ENCODE measurements around the gene URM1. TPM values are rescaled to one million over a fixed set of nuclear protein-coding genes. Genes with fewer than 3 reads are reported as not detected.
"Not testable (repeated sequence)": the region's sequence is repeated elsewhere in the genome, so short reads cannot be mapped to it uniquely, and the experiment has no call there.

URM1 gene
- polyA plus RNA-seq, 4 donors = 56.1 to 83.6 (median 66.0) TPM

DNA sequence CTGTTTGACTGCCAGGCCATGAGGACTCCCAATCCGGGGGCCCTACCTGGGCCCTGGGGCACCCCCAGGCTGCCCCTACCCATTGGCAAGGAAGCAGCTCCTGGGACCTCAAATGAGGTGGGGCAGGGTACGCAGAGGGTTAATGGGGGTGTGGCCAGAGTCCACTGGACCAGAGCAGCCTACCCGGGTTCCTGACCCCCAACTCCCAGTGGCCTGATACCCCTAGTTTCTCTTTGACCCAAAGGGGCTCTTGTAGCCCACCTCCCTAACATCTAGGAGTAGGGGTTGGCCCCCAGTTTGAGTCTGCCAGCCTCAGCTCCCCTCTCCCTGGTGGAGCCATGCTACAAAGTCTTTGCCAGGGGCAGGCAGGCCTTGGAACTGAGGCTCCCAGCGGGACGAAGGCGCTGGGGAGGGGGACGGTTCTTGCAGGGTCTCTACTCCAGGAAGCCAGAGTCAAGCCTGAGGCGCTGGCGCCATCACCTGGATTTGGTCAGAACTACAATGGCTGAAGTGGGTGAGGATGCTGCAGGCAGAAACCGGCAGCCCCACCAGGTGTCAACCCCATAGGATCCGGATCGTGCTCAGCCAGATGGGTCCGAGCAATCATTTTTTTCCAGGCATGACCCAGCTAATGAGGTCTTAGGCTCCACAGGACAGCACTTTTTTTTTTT, 41.1 kb downstream of the URM1 start:
- no peaks in the 10 kb centered on the region for H3K9me3 ChIP-seq (ENCODE audit: control insufficient read depth in 2 of 2, insufficient read depth in 1 of 2, low read depth in 1 of 2, low read length in 1 of 2)
- no peak overlapping the region for H3K27ac ChIP-seq (ENCODE audit: low read depth in 1 of 3, low read length in 2 of 3)
- peaks cover 0 to 28% (median 11%) of the 10 kb centered on the region in 3 donors for H3K27me3 ChIP-seq (ENCODE audit: control insufficient read depth in 3 of 3, insufficient read depth in 3 of 3, low read length in 3 of 3)
- no peak overlapping the region for H3K4me3 ChIP-seq (ENCODE audit: low read depth in 1 of 3, low read length in 3 of 3)
- FAIRE-seq (no peak), DNase-seq (peak in 1 of 2 donors; percentile 44)
- WGBS, 3 donors = 11 to 20% (median 17%) methylated on average over 13 of the region's 13 CpGs
- peaks cover 0 to 11% (median 0%) of the 10 kb centered on the region in 3 donors for H3K4me1 ChIP-seq (ENCODE audit: control insufficient read depth in 3 of 3, insufficient read depth in 2 of 3, low read depth in 1 of 3, low read length in 2 of 3)
- no peaks in the 10 kb centered on the region for H3K36me3 ChIP-seq (ENCODE audit: control insufficient read depth in 3 of 3, insufficient read depth in 2 of 3, low read depth in 1 of 3, low read length in 3 of 3)

DNA sequence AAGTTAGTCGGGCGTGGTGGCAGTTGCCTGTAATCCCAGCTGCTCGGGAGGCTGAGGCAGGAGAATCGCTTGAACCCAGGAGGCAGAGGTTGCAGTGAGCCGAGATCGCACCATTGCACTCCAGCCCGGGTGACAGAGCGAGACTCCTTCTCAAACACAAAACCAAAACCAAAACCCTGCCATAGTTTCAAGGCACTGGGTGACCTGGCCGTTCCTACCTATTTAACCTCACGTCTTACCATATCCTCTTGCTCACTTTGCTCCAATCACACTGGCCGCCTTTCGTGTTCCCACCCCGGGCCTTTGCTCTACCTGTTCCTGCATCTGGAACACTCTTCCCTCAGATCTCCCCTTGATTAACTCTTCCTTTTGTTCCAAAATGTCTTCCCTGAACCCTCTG, 42.6 kb downstream of the URM1 start:
- not testable (repeated sequence) for FAIRE-seq; H3K9me3 ChIP-seq (ENCODE audit: control insufficient read depth in 2 of 2, insufficient read depth in 1 of 2, low read depth in 1 of 2, low read length in 1 of 2); H3K4me3 ChIP-seq (ENCODE audit: low read depth in 1 of 3, low read length in 3 of 3); H3K27ac ChIP-seq (ENCODE audit: low read depth in 1 of 3, low read length in 2 of 3); DNase-seq; H3K36me3 ChIP-seq (ENCODE audit: control insufficient read depth in 3 of 3, insufficient read depth in 2 of 3, low read depth in 1 of 3, low read length in 3 of 3)
- Histone ChIP-seq H3K4me1 (ENCODE audit: control insufficient read depth in 3 of 3, insufficient read depth in 2 of 3, low read depth in 1 of 3, low read length in 2 of 3) (peaks cover 0 to 11% (median 0%) of the 10 kb centered on the region in 3 donors), H3K27me3 (ENCODE audit: control insufficient read depth in 3 of 3, insufficient read depth in 3 of 3, low read length in 3 of 3) (peaks cover 0 to 24% (median 10%) of the 10 kb centered on the region in 3 donors)
- WGBS, 3 donors = 71 to 86% (median 72%) methylated on average over 13 of the region's 13 CpGs

DNA sequence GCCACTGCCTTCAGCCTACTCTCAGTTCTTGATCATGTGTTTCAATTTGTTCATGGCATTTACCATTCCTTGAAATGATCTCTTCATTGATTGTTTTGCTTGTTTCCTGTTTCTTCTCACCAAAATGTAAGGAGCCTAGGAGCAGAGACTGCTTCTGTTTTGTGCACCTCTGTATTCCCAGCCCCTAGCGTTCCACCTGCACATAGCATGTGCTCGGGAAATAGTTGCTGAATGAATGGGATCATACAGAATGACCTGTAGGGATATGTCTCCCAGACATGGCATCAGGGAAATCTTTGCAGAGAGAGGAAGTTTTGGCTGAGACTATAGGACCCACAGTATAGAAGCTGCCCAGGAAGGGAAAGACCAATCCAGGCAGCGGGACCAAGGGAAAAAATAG, 43.3 kb downstream of the URM1 start:
- H3K27ac ChIP-seq (ENCODE audit: low read depth in 1 of 3, low read length in 2 of 3) = no peak overlapping the region
- H3K4me3 ChIP-seq (ENCODE audit: low read depth in 1 of 3, low read length in 3 of 3) = no peak overlapping the region
- H3K27me3 ChIP-seq (ENCODE audit: control insufficient read depth in 3 of 3, insufficient read depth in 3 of 3, low read length in 3 of 3) = peaks cover 0 to 25% (median 10%) of the 10 kb centered on the region in 3 donors
- no peak for DNase-seq
- no peaks in the 10 kb centered on the region for H3K9me3 ChIP-seq (ENCODE audit: control insufficient read depth in 2 of 2, insufficient read depth in 1 of 2, low read depth in 1 of 2, low read length in 1 of 2)
- 47 to 65% (median 64%) methylated on average over 3 of the region's 3 CpGs for WGBS, 3 donors
- no peaks in the 10 kb centered on the region for H3K36me3 ChIP-seq (ENCODE audit: control insufficient read depth in 3 of 3, insufficient read depth in 2 of 3, low read depth in 1 of 3, low read length in 3 of 3)
- no peak for FAIRE-seq
- H3K4me1 ChIP-seq (ENCODE audit: control insufficient read depth in 3 of 3, insufficient read depth in 2 of 3, low read depth in 1 of 3, low read length in 2 of 3) = peaks cover 0 to 19% (median 0%) of the 10 kb centered on the region in 3 donors

DNA sequence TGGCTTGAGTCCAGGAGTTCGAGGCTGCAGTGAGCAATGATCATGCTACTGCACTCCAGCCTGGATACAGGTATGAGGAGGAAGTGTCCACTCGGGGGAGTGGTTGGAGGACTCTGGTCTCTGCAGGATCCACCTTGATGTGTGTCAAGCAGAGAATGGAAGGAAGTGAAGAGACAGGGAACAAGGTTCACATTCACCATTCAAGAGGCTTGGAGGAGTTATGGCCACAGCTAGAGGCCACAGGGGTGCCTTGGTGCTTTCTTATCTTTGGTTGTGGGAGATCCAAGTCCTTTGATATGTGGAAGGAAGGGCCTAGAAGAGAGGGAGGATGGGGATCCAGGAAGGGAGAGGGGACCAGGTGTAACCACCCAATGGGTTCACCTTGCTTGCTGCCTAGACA, 44.1 kb downstream of the URM1 start:
- DNase-seq = peak; percentile 66 to 72
- Histone ChIP-seq H3K36me3 (ENCODE audit: control insufficient read depth in 3 of 3, insufficient read depth in 2 of 3, low read depth in 1 of 3, low read length in 3 of 3) (no peaks in the 10 kb centered on the region), H3K4me3 (ENCODE audit: low read depth in 1 of 3, low read length in 3 of 3) (no peak overlapping the region), H3K4me1 (ENCODE audit: control insufficient read depth in 3 of 3, insufficient read depth in 2 of 3, low read depth in 1 of 3, low read length in 2 of 3) (peaks cover 0 to 26% (median 0%) of the 10 kb centered on the region in 3 donors), H3K27ac (ENCODE audit: low read depth in 1 of 3, low read length in 2 of 3) (no peak overlapping the region), H3K9me3 (ENCODE audit: control insufficient read depth in 2 of 2, insufficient read depth in 1 of 2, low read depth in 1 of 2, low read length in 1 of 2) (no peaks in the 10 kb centered on the region), H3K27me3 (ENCODE audit: control insufficient read depth in 3 of 3, insufficient read depth in 3 of 3, low read length in 3 of 3) (peaks cover 0 to 20% (median 10%) of the 10 kb centered on the region in 3 donors)
- 20 to 50% (median 23%) methylated on average over 2 of the region's 2 CpGs for WGBS, 3 donors
- FAIRE-seq = no peak

DNA sequence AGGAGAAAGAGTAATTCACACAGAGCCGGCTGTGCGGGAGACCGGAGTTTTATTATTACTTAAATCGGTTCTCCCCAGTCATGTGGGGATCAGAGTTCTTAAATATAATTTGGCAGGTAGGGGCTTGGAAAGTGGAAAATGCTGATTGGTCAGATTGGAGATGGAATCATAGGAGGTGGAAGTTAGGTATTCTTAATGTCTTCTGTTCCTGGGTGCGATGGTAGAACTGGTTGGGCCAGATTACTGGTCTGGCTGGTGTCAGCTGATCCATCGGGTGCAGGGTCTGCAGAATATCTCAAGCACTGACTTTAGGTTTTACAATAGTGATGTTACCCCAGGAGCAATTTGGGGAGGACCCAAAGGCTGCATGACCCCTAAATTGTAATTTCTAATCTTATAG, 44.8 kb downstream of the URM1 start:
- H3K27ac ChIP-seq (ENCODE audit: low read depth in 1 of 3, low read length in 2 of 3) = no peak overlapping the region
- no peaks in the 10 kb centered on the region for H3K9me3 ChIP-seq (ENCODE audit: control insufficient read depth in 2 of 2, insufficient read depth in 1 of 2, low read depth in 1 of 2, low read length in 1 of 2)
- 47 to 48% (median 47%) methylated on average over 6 of the region's 6 CpGs for WGBS, 3 donors
- no peaks in the 10 kb centered on the region for H3K36me3 ChIP-seq (ENCODE audit: control insufficient read depth in 3 of 3, insufficient read depth in 2 of 3, low read depth in 1 of 3, low read length in 3 of 3)
- no peak overlapping the region for H3K4me3 ChIP-seq (ENCODE audit: low read depth in 1 of 3, low read length in 3 of 3)
- FAIRE-seq = no peak
- H3K27me3 ChIP-seq (ENCODE audit: control insufficient read depth in 3 of 3, insufficient read depth in 3 of 3, low read length in 3 of 3) = peaks cover 0 to 19% (median 10%) of the 10 kb centered on the region in 3 donors
- H3K4me1 ChIP-seq (ENCODE audit: control insufficient read depth in 3 of 3, insufficient read depth in 2 of 3, low read depth in 1 of 3, low read length in 2 of 3) = peaks cover 0 to 28% (median 0%) of the 10 kb centered on the region in 3 donors
- no peak for DNase-seq

DNA sequence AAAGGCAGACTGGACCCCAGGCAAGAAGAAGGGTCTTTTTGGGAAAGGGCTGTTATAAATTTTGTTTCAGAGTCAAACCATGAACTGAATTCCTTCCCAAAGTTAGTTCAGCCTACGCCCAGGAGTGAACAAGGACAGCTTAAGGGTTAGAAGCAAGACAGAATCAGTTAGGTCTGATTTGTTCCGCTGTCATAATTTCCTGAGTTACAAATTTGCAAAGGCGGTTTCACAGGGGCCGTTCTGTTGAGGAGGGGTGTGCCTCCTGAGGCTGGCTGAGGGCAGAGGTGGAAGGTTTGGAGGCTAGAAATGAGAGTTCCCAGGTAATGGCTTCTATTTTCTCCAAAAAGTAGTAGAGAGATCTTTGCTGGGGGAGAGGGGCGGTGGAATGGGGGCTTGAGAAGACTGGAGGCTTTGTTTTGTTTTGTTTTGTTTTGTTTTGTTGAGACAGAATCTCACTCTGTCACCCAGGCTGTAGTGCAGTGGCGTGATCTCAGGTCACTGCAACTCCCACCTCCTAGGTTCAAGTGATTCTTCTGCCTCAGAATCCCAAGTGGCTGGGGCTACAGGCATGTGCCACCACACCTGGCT, 45.4 kb downstream of the URM1 start:
- no peaks in the 10 kb centered on the region for H3K36me3 ChIP-seq (ENCODE audit: control insufficient read depth in 3 of 3, insufficient read depth in 2 of 3, low read depth in 1 of 3, low read length in 3 of 3)
- no peaks in the 10 kb centered on the region for H3K9me3 ChIP-seq (ENCODE audit: control insufficient read depth in 2 of 2, insufficient read depth in 1 of 2, low read depth in 1 of 2, low read length in 1 of 2)
- 49 to 60% (median 56%) methylated on average over 6 of the region's 6 CpGs for WGBS, 3 donors
- peaks cover 0 to 21% (median 10%) of the 10 kb centered on the region in 3 donors for H3K27me3 ChIP-seq (ENCODE audit: control insufficient read depth in 3 of 3, insufficient read depth in 3 of 3, low read length in 3 of 3)
- DNase-seq = no peak
- H3K4me1 ChIP-seq (ENCODE audit: control insufficient read depth in 3 of 3, insufficient read depth in 2 of 3, low read depth in 1 of 3, low read length in 2 of 3) = peaks cover 0 to 33% (median 0%) of the 10 kb centered on the region in 3 donors
- H3K27ac ChIP-seq (ENCODE audit: low read depth in 1 of 3, low read length in 2 of 3) = no peak overlapping the region
- FAIRE-seq = no peak
- no peak overlapping the region for H3K4me3 ChIP-seq (ENCODE audit: low read depth in 1 of 3, low read length in 3 of 3)

DNA sequence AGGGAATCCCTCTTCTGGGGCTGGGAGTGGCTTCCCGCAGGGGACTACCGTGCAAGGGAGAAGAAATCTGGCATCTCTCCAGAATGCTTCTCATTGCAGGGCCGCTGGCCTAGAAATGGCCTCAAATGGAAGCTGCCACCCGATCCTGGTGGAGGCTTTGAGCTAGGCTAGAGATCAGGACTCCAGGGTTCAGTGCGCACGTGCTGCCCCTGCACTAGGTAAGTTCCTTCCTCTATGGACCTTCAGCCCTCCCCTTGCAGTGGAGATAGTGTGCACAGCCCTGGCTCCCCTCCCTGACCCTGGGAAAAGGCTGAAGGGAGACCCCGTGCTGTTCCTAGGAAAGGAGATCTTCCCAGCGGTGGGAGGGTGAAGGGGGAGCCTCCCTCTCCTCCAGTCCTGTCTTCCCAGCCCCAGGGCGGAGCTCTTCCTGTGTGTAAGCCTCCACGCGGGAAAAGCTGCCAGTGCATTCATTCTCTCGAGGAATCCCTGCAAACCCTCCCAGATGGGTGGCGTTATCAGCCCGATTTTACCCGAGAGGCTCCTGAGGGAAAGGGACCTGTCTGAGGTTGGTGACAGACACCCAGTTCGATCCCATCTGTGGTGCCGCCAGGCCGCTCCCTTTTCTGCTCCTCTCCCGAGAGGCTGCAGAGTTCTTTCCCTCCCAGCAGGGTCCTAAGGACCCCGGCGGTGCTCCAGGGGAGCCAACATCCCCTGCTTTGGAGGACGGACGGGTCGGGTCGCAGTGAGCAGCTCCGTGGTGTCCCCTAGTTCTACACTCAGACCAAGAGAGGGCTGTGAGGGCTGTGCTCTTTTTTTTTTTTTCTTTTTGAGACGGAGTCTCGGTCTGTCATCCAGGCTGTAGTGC, 48.1 kb downstream of the URM1 start:
- 3 to 12% (median 11%) methylated on average over 27 to 28 of the region's 28 CpGs for WGBS, 3 donors
- H3K9me3 ChIP-seq (ENCODE audit: control insufficient read depth in 2 of 2, insufficient read depth in 1 of 2, low read depth in 1 of 2, low read length in 1 of 2) = no peaks in the 10 kb centered on the region
- peak overlapping the region in 1 of 3 donors; percentile 65 for H3K4me3 ChIP-seq (ENCODE audit: low read depth in 1 of 3, low read length in 3 of 3)
- H3K27me3 ChIP-seq (ENCODE audit: control insufficient read depth in 3 of 3, insufficient read depth in 3 of 3, low read length in 3 of 3) = peaks cover 0 to 20% (median 10%) of the 10 kb centered on the region in 3 donors
- FAIRE-seq (no peak), DNase-seq (peak in 1 of 2 donors; percentile 37)
- H3K27ac ChIP-seq (ENCODE audit: low read depth in 1 of 3, low read length in 2 of 3) = no peak overlapping the region
- peaks cover 0 to 3% (median 0%) of the 10 kb centered on the region in 3 donors for H3K36me3 ChIP-seq (ENCODE audit: control insufficient read depth in 3 of 3, insufficient read depth in 2 of 3, low read depth in 1 of 3, low read length in 3 of 3)
- peaks cover 0 to 33% (median 0%) of the 10 kb centered on the region in 3 donors for H3K4me1 ChIP-seq (ENCODE audit: control insufficient read depth in 3 of 3, insufficient read depth in 2 of 3, low read depth in 1 of 3, low read length in 2 of 3)

DNA sequence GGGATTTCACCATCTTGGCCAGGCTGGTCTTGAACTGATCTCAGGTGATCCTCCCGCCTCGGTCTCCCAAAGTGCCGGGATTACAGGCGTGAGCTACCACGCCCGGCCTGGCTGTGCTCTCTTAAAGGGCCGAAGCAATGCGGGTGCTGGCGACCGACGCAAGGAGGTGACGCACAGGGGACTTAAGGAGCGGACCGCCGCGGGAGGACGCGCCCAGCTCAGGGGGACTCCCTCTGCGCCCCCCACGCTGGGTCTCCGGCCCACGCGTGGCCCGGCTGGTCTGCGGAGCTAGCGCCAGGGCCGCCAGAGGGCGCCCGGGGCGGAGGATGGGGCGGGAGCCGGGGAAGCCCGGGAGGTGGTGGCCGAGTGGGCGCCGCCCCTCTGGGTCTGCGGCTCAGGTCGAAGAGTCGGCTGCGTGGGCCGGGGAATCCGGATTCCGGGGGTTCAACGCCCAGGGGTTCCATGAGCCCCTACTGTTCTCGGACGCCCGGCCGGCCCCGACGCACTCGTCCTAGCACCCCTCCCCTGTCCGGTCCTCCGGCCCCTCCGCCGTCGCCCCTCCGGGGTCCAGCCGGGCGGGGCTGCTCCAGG, 49.0 kb downstream of the URM1 start:
- peak overlapping the region in 2 of 3 donors; percentile 17 to 38 for H3K27ac ChIP-seq (ENCODE audit: low read depth in 1 of 3, low read length in 2 of 3)
- no peak for FAIRE-seq

More for the DNA sequence above, 49.0 kb downstream of the URM1 start:
- WGBS, 3 donors = 1% methylated on average over 40 to 59 of the region's 59 CpGs
- no peaks in the 10 kb centered on the region for H3K9me3 ChIP-seq (ENCODE audit: control insufficient read depth in 2 of 2, insufficient read depth in 1 of 2, low read depth in 1 of 2, low read length in 1 of 2)
- peaks cover 0 to 20% (median 9%) of the 10 kb centered on the region in 3 donors for H3K27me3 ChIP-seq (ENCODE audit: control insufficient read depth in 3 of 3, insufficient read depth in 3 of 3, low read length in 3 of 3)
- peak; percentile 34 to 85 for DNase-seq
- peak overlapping the region; percentile 65 to 80 (median 71) for H3K4me3 ChIP-seq (ENCODE audit: low read depth in 1 of 3, low read length in 3 of 3)
- H3K4me1 ChIP-seq (ENCODE audit: control insufficient read depth in 3 of 3, insufficient read depth in 2 of 3, low read depth in 1 of 3, low read length in 2 of 3) = peaks cover 0 to 30% (median 0%) of the 10 kb centered on the region in 3 donors
- peaks cover 0 to 5% (median 0%) of the 10 kb centered on the region in 3 donors for H3K36me3 ChIP-seq (ENCODE audit: control insufficient read depth in 3 of 3, insufficient read depth in 2 of 3, low read depth in 1 of 3, low read length in 3 of 3)

All from small intestine (tissue), 7 donors.